Transverse colon (tissue), 4 donors: ENCODE results near the gene SMAD2.
"Not testable (repeated sequence)": the region's sequence is repeated elsewhere in the genome, so short reads cannot be mapped to it uniquely, and the experiment has no call there.

Source experiments
- POLR2A ChIP-seq: fragments of 450-650 bp; IDR thresholded peaks from one replicate; pipeline ENCODE4 v1.6.1; 2016; ENCODE audit warnings: antibody characterized with exemption, mild to moderate bottlenecking, moderate library complexity
- POLR2AphosphoS5 ChIP-seq, 3 donors: sonication (generic); formaldehyde crosslinking; IDR thresholded peaks; one replicate each; pipeline ENCODE4 v1.6.1; 2016; ENCODE audit warnings: antibody characterized with exemption in 3 of 3
- TF ChIP-seq, protein P1 (sequence below), 5 experiments: fragments of 200-600 bp in 3 of 5; fragments of 450-650 bp in 2 of 5; sonication (generic) in 3 of 5; IDR thresholded peaks; 1 replicate in 2 of 5; 2 replicates in 3 of 5; pipeline ENCODE4 v1.5.1; 2016 to 2017; ENCODE audit warnings: antibody characterized with exemption in 5 of 5, inconsistent platforms in 3 of 5, mild to moderate bottlenecking in 2 of 5, moderate library complexity in 1 of 5

- TF ChIP-seq POLR2AphosphoS5 (IDR thresholded peaks at IDR 0.05); POLR2A: not testable (repeated sequence)
- TF ChIP-seq, protein P1, sequence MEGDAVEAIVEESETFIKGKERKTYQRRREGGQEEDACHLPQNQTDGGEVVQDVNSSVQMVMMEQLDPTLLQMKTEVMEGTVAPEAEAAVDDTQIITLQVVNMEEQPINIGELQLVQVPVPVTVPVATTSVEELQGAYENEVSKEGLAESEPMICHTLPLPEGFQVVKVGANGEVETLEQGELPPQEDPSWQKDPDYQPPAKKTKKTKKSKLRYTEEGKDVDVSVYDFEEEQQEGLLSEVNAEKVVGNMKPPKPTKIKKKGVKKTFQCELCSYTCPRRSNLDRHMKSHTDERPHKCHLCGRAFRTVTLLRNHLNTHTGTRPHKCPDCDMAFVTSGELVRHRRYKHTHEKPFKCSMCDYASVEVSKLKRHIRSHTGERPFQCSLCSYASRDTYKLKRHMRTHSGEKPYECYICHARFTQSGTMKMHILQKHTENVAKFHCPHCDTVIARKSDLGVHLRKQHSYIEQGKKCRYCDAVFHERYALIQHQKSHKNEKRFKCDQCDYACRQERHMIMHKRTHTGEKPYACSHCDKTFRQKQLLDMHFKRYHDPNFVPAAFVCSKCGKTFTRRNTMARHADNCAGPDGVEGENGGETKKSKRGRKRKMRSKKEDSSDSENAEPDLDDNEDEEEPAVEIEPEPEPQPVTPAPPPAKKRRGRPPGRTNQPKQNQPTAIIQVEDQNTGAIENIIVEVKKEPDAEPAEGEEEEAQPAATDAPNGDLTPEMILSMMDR (IDR thresholded peaks at IDR 0.05), result not testable (repeated sequence)
Measured at GRCh38 chr18:47961003-47961402, 30.5 kb upstream of the SMAD2 start.
